Stimulated activated CD8-positive, alpha-beta memory T cell treated with anti-CD3 and anti-CD28 coated beads, Interleukin-7, amount 100 ng/mL, for 24 hours (primary cell): Measurements from ENCODE around the gene GPR42.

Experiments
- DNase-seq: peaks from one replicate; pipeline ENCODE4 v3.0.0-alpha.2; 2020; ENCODE audit warnings: low read depth

GPR42 gene

GRCh38 chr19:35370722-35371121 is at the start of gene GPR42:
GPR42 (plus strand) TSS chr19:35371068; CDS start chr19:35371360, 292 bp downstream.
- DNase-seq, result no peak

- no peak for DNase-seq
Observed at GRCh38 chr19:35321291-35321690, 49.6 kb upstream of the GPR42 start.

GRCh38 chr19:35322014-35322413 is 48.9 kb upstream of the GPR42 start:
- DNase-seq, result no peak

GRCh38 chr19:35327642-35328041 is 43.2 kb upstream of the GPR42 start:
- DNase-seq, result no peak

- no peak for DNase-seq
Observed at GRCh38 chr19:35328851-35329285, 42.0 kb upstream of the GPR42 start, which contains the start of gene CD22. CD22 (plus strand) TSS chr19:35329187; CDS start chr19:35332041, 2,854 bp downstream.

- no peak for DNase-seq
Observed at GRCh38 chr19:35329323-35329722, 41.5 kb upstream of the GPR42 start.

- DNase-seq, result no peak
Observed at GRCh38 chr19:35330475-35330874, 40.4 kb upstream of the GPR42 start.

GRCh38 chr19:35331551-35332214 is 39.2 kb upstream of the GPR42 start:
- no peak for DNase-seq

GRCh38 chr19:35332817-35333216 is 38.1 kb upstream of the GPR42 start:
- no peak for DNase-seq

- DNase-seq, result no peak
Observed at GRCh38 chr19:35334144-35334753, 36.6 kb upstream of the GPR42 start.

GRCh38 chr19:35336166-35336955 is 34.5 kb upstream of the GPR42 start:
- no peak for DNase-seq

GRCh38 chr19:35337097-35337983 is 33.5 kb upstream of the GPR42 start:
- no peak for DNase-seq

- no peak for DNase-seq
Observed at GRCh38 chr19:35337984-35338296, 32.9 kb upstream of the GPR42 start.

GRCh38 chr19:35340431-35340830 is 30.4 kb upstream of the GPR42 start:
- no peak for DNase-seq

GRCh38 chr19:35341006-35341405 is 29.9 kb upstream of the GPR42 start:
- DNase-seq, result no peak

GRCh38 chr19:35341565-35342225 is 29.2 kb upstream of the GPR42 start:
- DNase-seq, result no peak

GRCh38 chr19:35342430-35342829 is 28.4 kb upstream of the GPR42 start:
- no peak for DNase-seq

GRCh38 chr19:35344511-35345031 is 26.3 kb upstream of the GPR42 start:
- no peak for DNase-seq

- DNase-seq, result no peak
Observed at GRCh38 chr19:35345671-35346111, 25.2 kb upstream of the GPR42 start.

GRCh38 chr19:35346193-35347052 is 24.4 kb upstream of the GPR42 start:
- peak; percentile 32 for DNase-seq
